ENCODE measurements around the gene SUGCT.

- TF ChIP-seq CTCF (IDR thresholded peaks at IDR 0.05) (no peak), POLR2AphosphoS5 (IDR thresholded peaks at IDR 0.05) (no peak)
Measured at GRCh38 chr7:40405991-40406390, 271.2 kb downstream of the SUGCT start.

All from stomach (tissue), 4 donors.